Mammary epithelial cell (primary cell): ENCODE results near the gene ULK1.

Source experiments
- EZH2 ChIP-seq: IDR thresholded peaks from 2 replicates; pipeline ENCODE4 v1.6.1; 2012; ENCODE audit warnings: low read length, inconsistent platforms, borderline replicate concordance
- TF ChIP-seq, protein P1 (sequence below), 2 donors: IDR thresholded peaks in 1 of 2; conservative IDR thresholded peaks in 1 of 2; 2 replicates each; pipeline ENCODE4 v1.5.1; 2011 to 2012; ENCODE audit warnings: inconsistent platforms in 2 of 2, low read length in 2 of 2, mild to moderate bottlenecking in 2 of 2, control low read depth in 1 of 2, low read depth in 1 of 2; ENCODE audit not compliant: insufficient read depth in 1 of 2; ENCODE audit errors: extremely low read depth in 1 of 2

GRCh38 chr12:131963381-131963780 is 69.0 kb downstream of the ULK1 start:
- TF ChIP-seq, protein P1, sequence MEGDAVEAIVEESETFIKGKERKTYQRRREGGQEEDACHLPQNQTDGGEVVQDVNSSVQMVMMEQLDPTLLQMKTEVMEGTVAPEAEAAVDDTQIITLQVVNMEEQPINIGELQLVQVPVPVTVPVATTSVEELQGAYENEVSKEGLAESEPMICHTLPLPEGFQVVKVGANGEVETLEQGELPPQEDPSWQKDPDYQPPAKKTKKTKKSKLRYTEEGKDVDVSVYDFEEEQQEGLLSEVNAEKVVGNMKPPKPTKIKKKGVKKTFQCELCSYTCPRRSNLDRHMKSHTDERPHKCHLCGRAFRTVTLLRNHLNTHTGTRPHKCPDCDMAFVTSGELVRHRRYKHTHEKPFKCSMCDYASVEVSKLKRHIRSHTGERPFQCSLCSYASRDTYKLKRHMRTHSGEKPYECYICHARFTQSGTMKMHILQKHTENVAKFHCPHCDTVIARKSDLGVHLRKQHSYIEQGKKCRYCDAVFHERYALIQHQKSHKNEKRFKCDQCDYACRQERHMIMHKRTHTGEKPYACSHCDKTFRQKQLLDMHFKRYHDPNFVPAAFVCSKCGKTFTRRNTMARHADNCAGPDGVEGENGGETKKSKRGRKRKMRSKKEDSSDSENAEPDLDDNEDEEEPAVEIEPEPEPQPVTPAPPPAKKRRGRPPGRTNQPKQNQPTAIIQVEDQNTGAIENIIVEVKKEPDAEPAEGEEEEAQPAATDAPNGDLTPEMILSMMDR (conservative IDR thresholded peaks at IDR 0.05 in 1 of 2, IDR thresholded peaks at IDR 0.05 in 1 of 2; ENCODE audit: extremely low read depth in 1 of 2, insufficient read depth in 1 of 2, low read depth in 1 of 2, low read length in 2 of 2) = no peak
- no peak for TF ChIP-seq EZH2
